ENCODE results near the gene NEDD9. TPM values are rescaled to one million over a fixed set of nuclear protein-coding genes. Genes with fewer than 3 reads are reported as not detected.
A peak's percentile ranks its signal among the peaks of the same experiment; 100 is the strongest.

Gene NEDD9
- total and polyA plus RNA-seq, 5 donors: 20.9 to 38.0 (median 25.9) TPM

GRCh38 chr6:11244387-11245126, 12.1 kb upstream of the NEDD9 start:
- intact Hi-C loops (cut with DNase I): loop anchor here in 3 of 4 donors (10.0 kb wide), 1 partner anchor 250 kb away; no protein-coding TSS in a partner anchor
- 77% methylated on average over 2 of the region's 2 CpGs for WGBS

GRCh38 chr6:11243861-11244260, 11.4 kb upstream of the NEDD9 start:
- DNase-seq (no peak), ATAC-seq (no peak)
- Histone ChIP-seq H3K4me1 (ENCODE audit: control insufficient read depth, insufficient read depth, low read length) (peaks cover 3% of the 10 kb centered on the region), H3K4me3 (ENCODE audit: low read length) (no peak overlapping the region), H3K27me3 (ENCODE audit: control insufficient read depth, insufficient read depth) (no peaks in the 10 kb centered on the region), H3K9me3 (ENCODE audit: control insufficient read depth, low read length) (no peaks in the 10 kb centered on the region), H3K27ac (ENCODE audit: low read length) (no peak overlapping the region)
- WGBS: 92% methylated on average over 1 of the region's 1 CpG
- intact Hi-C loops (cut with DNase I): loop anchor here in 3 of 4 donors (10.0 kb wide), 1 partner anchor 251 kb away; no protein-coding TSS in a partner anchor

More at GRCh38 chr6:11244387-11245126, 12.1 kb upstream of the NEDD9 start:
- Histone ChIP-seq H3K4me1 (ENCODE audit: control insufficient read depth, insufficient read depth, low read length) (peaks cover 3% of the 10 kb centered on the region), H3K9me3 (ENCODE audit: control insufficient read depth, low read length) (no peaks in the 10 kb centered on the region), H3K27me3 (ENCODE audit: control insufficient read depth, insufficient read depth) (no peaks in the 10 kb centered on the region), H3K4me3 (ENCODE audit: low read length) (no peak overlapping the region), H3K27ac (ENCODE audit: low read length) (no peak overlapping the region)
- ATAC-seq (no peak), DNase-seq (no peak)

- Histone ChIP-seq H3K9me3 (ENCODE audit: control insufficient read depth, low read length) (no peaks in the 10 kb centered on the region), H3K4me3 (ENCODE audit: low read length) (no peak overlapping the region), H3K27me3 (ENCODE audit: control insufficient read depth, insufficient read depth) (no peaks in the 10 kb centered on the region), H3K27ac (ENCODE audit: low read length) (no peak overlapping the region), H3K4me1 (ENCODE audit: control insufficient read depth, insufficient read depth, low read length) (peaks cover 3% of the 10 kb centered on the region)
- intact Hi-C loops (cut with DNase I): loop anchor here in 3 of 4 donors (10.0 kb wide), 1 partner anchor 252 kb away; no protein-coding TSS in a partner anchor
- no peak for ATAC-seq
- no peak for DNase-seq
These were observed 10.2 kb upstream of the NEDD9 start for GRCh38 chr6:11242711-11243110.

GRCh38 chr6:11241793-11242201, 9.3 kb upstream of the NEDD9 start:
- peaks cover 3% of the 10 kb centered on the region for H3K4me1 ChIP-seq (ENCODE audit: control insufficient read depth, insufficient read depth, low read length)
- no peaks in the 10 kb centered on the region for H3K9me3 ChIP-seq (ENCODE audit: control insufficient read depth, low read length)
- H3K4me3 ChIP-seq (ENCODE audit: low read length): no peak overlapping the region
- WGBS: 33% methylated on average over 17 of the region's 17 CpGs
- no peak overlapping the region for H3K27ac ChIP-seq (ENCODE audit: low read length)
- intact Hi-C loops (cut with DNase I): loop anchor here in 3 of 4 donors (10.0 kb wide), 1 partner anchor 253 kb away; no protein-coding TSS in a partner anchor
- DNase-seq: peak; percentile 87 to 95 (median 92)
- H3K27me3 ChIP-seq (ENCODE audit: control insufficient read depth, insufficient read depth): no peaks in the 10 kb centered on the region
- peak; percentile 97 to 98 for ATAC-seq

GRCh38 chr6:11241154-11241792, 8.8 kb upstream of the NEDD9 start:
- intact Hi-C loops (cut with DNase I): loop anchor here in 3 of 4 donors (10.0 kb wide), 1 partner anchor 254 kb away; no protein-coding TSS in a partner anchor
- no peak for DNase-seq
- Histone ChIP-seq H3K9me3 (ENCODE audit: control insufficient read depth, low read length) (no peaks in the 10 kb centered on the region), H3K4me3 (ENCODE audit: low read length) (no peak overlapping the region), H3K4me1 (ENCODE audit: control insufficient read depth, insufficient read depth, low read length) (peaks cover 7% of the 10 kb centered on the region), H3K27me3 (ENCODE audit: control insufficient read depth, insufficient read depth) (no peaks in the 10 kb centered on the region), H3K27ac (ENCODE audit: low read length) (no peak overlapping the region)
- ATAC-seq: peak in 1 of 2 donors; percentile 55
- WGBS: 88% methylated on average over 11 of the region's 11 CpGs

- Histone ChIP-seq H3K9me3 (ENCODE audit: control insufficient read depth, low read length) (no peaks in the 10 kb centered on the region), H3K4me1 (ENCODE audit: control insufficient read depth, insufficient read depth, low read length) (peaks cover 16% of the 10 kb centered on the region), H3K27me3 (ENCODE audit: control insufficient read depth, insufficient read depth) (no peaks in the 10 kb centered on the region), H3K4me3 (ENCODE audit: low read length) (no peak overlapping the region), H3K27ac (ENCODE audit: low read length) (no peak overlapping the region)
- ATAC-seq: no peak
- DNase-seq: no peak
- intact Hi-C loops (cut with DNase I): loop anchor here in 1 of 4 donors (10.0 kb wide), 1 partner anchor 117 kb away; no protein-coding TSS in a partner anchor
- 96% methylated on average over 4 of the region's 4 CpGs for WGBS
These were observed 5.5 kb upstream of the NEDD9 start for GRCh38 chr6:11237956-11238355.

- Histone ChIP-seq H3K4me3 (ENCODE audit: low read length) (no peak overlapping the region), H3K4me1 (ENCODE audit: control insufficient read depth, insufficient read depth, low read length) (peaks cover 14% of the 10 kb centered on the region), H3K27ac (ENCODE audit: low read length) (no peak overlapping the region), H3K27me3 (ENCODE audit: control insufficient read depth, insufficient read depth) (no peaks in the 10 kb centered on the region), H3K9me3 (ENCODE audit: control insufficient read depth, low read length) (no peaks in the 10 kb centered on the region)
- DNase-seq (no peak), ATAC-seq (no peak)
- intact Hi-C loops (cut with DNase I): loop anchor here in 1 of 4 donors (10.0 kb wide), 1 partner anchor 117 kb away; no protein-coding TSS in a partner anchor
- WGBS: 93% methylated on average over 4 of the region's 4 CpGs
These were observed 5.0 kb upstream of the NEDD9 start for GRCh38 chr6:11237428-11237827.

GRCh38 chr6:11236915-11237314, 4.4 kb upstream of the NEDD9 start:
- Histone ChIP-seq H3K27me3 (ENCODE audit: control insufficient read depth, insufficient read depth) (no peaks in the 10 kb centered on the region), H3K4me3 (ENCODE audit: low read length) (no peak overlapping the region), H3K27ac (ENCODE audit: low read length) (no peak overlapping the region), H3K4me1 (ENCODE audit: control insufficient read depth, insufficient read depth, low read length) (peaks cover 14% of the 10 kb centered on the region), H3K9me3 (ENCODE audit: control insufficient read depth, low read length) (no peaks in the 10 kb centered on the region)
- no peak for ATAC-seq
- DNase-seq: no peak
- 91% methylated on average over 6 of the region's 6 CpGs for WGBS
- intact Hi-C loops (cut with DNase I): loop anchor here in 1 of 4 donors (10.0 kb wide), 1 partner anchor 118 kb away; no protein-coding TSS in a partner anchor

GRCh38 chr6:11236076-11236750, 3.7 kb upstream of the NEDD9 start:
- intact Hi-C loops (cut with DNase I): loop anchor here in 1 of 4 donors (10.0 kb wide), 1 partner anchor 119 kb away; no protein-coding TSS in a partner anchor
- no peak overlapping the region for H3K4me3 ChIP-seq (ENCODE audit: low read length)
- peaks cover 14% of the 10 kb centered on the region for H3K4me1 ChIP-seq (ENCODE audit: control insufficient read depth, insufficient read depth, low read length)
- DNase-seq (no peak), ATAC-seq (no peak)
- WGBS: 58% methylated on average over 6 of the region's 6 CpGs
- H3K9me3 ChIP-seq (ENCODE audit: control insufficient read depth, low read length): no peaks in the 10 kb centered on the region
- H3K27ac ChIP-seq (ENCODE audit: low read length): no peak overlapping the region
- no peaks in the 10 kb centered on the region for H3K27me3 ChIP-seq (ENCODE audit: control insufficient read depth, insufficient read depth)

- Histone ChIP-seq H3K9me3 (ENCODE audit: control insufficient read depth, low read length) (no peaks in the 10 kb centered on the region), H3K4me3 (ENCODE audit: low read length) (no peak overlapping the region), H3K27me3 (ENCODE audit: control insufficient read depth, insufficient read depth) (no peaks in the 10 kb centered on the region), H3K27ac (ENCODE audit: low read length) (no peak overlapping the region), H3K4me1 (ENCODE audit: control insufficient read depth, insufficient read depth, low read length) (peaks cover 14% of the 10 kb centered on the region)
- no peak for ATAC-seq
- no peak for DNase-seq
- intact Hi-C loops (cut with DNase I): loop anchor here in 1 of 4 donors (10.0 kb wide), 1 partner anchor 120 kb away; no protein-coding TSS in a partner anchor
These were observed 2.6 kb upstream of the NEDD9 start for GRCh38 chr6:11235062-11235461.
